OCI-LY1 (cell line): ENCODE data around the gene KCNH2.

Experiments
- H2AFZ ChIP-seq: fragments of 200-600 bp; sonication (generic), shearing (Covaris generic); 2 replicates; pipeline ENCODE4 v1.6.0; 2014; ENCODE audit warnings: antibody characterized with exemption, mild to moderate bottlenecking, low read length
- H3F3A ChIP-seq: fragments of 200-600 bp; sonication (generic), shearing (Covaris generic); 2 replicates; pipeline ENCODE4 v1.6.0; 2014; ENCODE audit warnings: mild to moderate bottlenecking, antibody characterized with exemption, low read length, moderate library complexity; ENCODE audit not compliant: insufficient read depth
- H3K27ac ChIP-seq: fragments of 200-600 bp; sonication (generic); 2 replicates; pipeline ENCODE4 v1.5.1; 2014; ENCODE audit warnings: low read length, mixed run types, mild to moderate bottlenecking, low read depth; ENCODE audit not compliant: poor library complexity, severe bottlenecking
- H3K27me3 ChIP-seq: fragments of 200-600 bp; sonication (generic); 2 replicates; pipeline ENCODE4 v1.6.0; 2014; ENCODE audit warnings: antibody characterized with exemption, mild to moderate bottlenecking, low read length, moderate library complexity; ENCODE audit not compliant: insufficient read depth
- H3K36me3 ChIP-seq: fragments of 200-600 bp; sonication (generic); 2 replicates; pipeline ENCODE4 v1.6.1; 2014; ENCODE audit warnings: mild to moderate bottlenecking, antibody characterized with exemption, low read length, moderate library complexity, mixed read lengths; ENCODE audit not compliant: insufficient read depth
- H3K4me1 ChIP-seq: fragments of 200-600 bp; sonication (generic); 2 replicates; pipeline ENCODE4 v1.5.1; 2014; ENCODE audit warnings: mild to moderate bottlenecking, low read length, moderate library complexity; ENCODE audit not compliant: insufficient read depth, severe bottlenecking
- H3K4me2 ChIP-seq: fragments of 200-600 bp; sonication (generic), shearing (Covaris generic); 2 replicates; pipeline ENCODE4 v1.6.1; 2014; ENCODE audit warnings: low read length
- H3K4me3 ChIP-seq: fragments of 200-600 bp; sonication (generic); 2 replicates; pipeline ENCODE4 v1.5.1; 2014; ENCODE audit warnings: low read length, low read depth, mild to moderate bottlenecking, mixed read lengths; ENCODE audit not compliant: poor library complexity, severe bottlenecking
- H3K79me2 ChIP-seq: fragments of 200-600 bp; shearing (Covaris generic); 2 replicates; pipeline ENCODE4 v1.6.1; 2016; ENCODE audit warnings: mixed run types, low read length, mixed read lengths; ENCODE audit not compliant: insufficient read depth
- H3K9ac ChIP-seq: fragments of 200-600 bp; sonication (generic), shearing (Covaris generic); 2 replicates; pipeline ENCODE4 v1.6.1; 2014; ENCODE audit warnings: mild to moderate bottlenecking, low read length, mixed read lengths
- H3K9me2 ChIP-seq: fragments of 200-600 bp; sonication (generic), shearing (Covaris generic); 2 replicates; pipeline ENCODE4 v1.6.1; 2014; ENCODE audit warnings: low read depth, mild to moderate bottlenecking, low read length, mixed read lengths
- H3K9me3 ChIP-seq: fragments of 200-600 bp; shearing (Covaris generic); 2 replicates; pipeline ENCODE4 v1.6.1; 2014; ENCODE audit warnings: low read length, mixed read lengths
- H4K20me1 ChIP-seq: fragments of 200-600 bp; sonication (generic), shearing (Covaris generic); 2 replicates; pipeline ENCODE4 v1.6.0; 2016; ENCODE audit warnings: mild to moderate bottlenecking, low read length; ENCODE audit not compliant: insufficient read depth
- EZH2 ChIP-seq: fragments of 200-600 bp; sonication (generic), shearing (Covaris generic); IDR thresholded peaks from 2 replicates; pipeline ENCODE4 v1.8.0; 2017; ENCODE audit warnings: borderline replicate concordance, mixed run types, mild to moderate bottlenecking, antibody characterized with exemption, low read length, moderate library complexity, mixed read lengths
- TF ChIP-seq, protein P1 (sequence below): fragments of 200-600 bp; sonication (generic), shearing (Covaris generic); IDR thresholded peaks from 2 replicates; pipeline ENCODE4 v1.5.1; 2017; ENCODE audit warnings: mild to moderate bottlenecking, antibody characterized with exemption, low read length, moderate library complexity, mixed read lengths

Gene KCNH2

DNA sequence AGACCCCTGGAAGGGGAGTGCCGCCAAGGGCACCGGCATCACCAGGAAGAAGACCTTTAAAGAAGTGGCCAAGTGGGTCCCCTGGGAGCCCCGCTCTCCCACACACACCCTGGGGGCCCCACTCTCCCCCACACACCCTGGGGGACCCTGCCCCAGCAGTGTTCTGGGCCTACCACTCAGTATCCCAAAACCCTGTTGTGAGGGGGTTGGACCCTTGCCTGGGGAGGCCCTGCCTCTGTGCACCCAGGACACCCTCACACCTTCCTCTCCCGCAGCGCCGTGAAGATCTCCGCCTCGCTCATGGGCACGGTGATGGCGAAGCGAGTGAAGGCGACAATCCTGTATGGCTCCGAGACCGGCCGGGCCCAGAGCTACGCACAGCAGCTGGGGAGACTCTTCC lies 23.4 kb upstream of the KCNH2 start:
- H3K4me3 ChIP-seq: no peak overlapping the region

DNA sequence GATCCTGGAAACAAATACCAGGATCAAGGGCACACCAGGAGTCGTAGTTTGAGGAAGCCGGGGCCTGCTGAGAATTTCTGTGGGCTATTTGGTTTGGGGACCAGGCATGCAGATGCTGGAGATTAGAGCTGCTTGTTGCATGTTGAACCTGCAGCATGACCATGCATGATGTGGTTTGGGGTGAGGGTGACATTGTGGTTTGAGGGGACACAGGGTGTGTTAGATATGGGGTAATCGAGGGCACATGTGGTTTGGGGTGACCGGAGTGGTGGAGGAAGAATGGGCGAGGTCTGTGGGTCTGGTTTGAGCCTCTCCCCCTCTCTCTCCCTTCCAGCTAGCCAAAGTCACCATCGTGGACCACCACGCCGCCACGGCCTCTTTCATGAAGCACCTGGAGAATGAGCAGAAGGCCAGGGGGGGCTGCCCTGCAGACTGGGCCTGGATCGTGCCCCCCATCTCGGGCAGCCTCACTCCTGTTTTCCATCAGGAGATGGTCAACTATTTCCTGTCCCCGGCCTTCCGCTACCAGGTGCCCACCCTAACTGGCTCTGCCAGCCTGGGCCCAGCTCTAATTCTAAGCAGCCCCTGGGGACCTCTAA lies 22.9 kb upstream of the KCNH2 start:
- H3K36me3 ChIP-seq: no peaks in the 10 kb centered on the region
- no peaks in the 10 kb centered on the region for H3K4me1 ChIP-seq
- H3K27me3 ChIP-seq: no peaks in the 10 kb centered on the region; the same call in 1 of the 2 replicates
- H2AFZ ChIP-seq: no peak overlapping the region
- H3K9me3 ChIP-seq: no peaks in the 10 kb centered on the region
- H4K20me1 ChIP-seq: no peaks in the 10 kb centered on the region
- TF ChIP-seq, protein P1, sequence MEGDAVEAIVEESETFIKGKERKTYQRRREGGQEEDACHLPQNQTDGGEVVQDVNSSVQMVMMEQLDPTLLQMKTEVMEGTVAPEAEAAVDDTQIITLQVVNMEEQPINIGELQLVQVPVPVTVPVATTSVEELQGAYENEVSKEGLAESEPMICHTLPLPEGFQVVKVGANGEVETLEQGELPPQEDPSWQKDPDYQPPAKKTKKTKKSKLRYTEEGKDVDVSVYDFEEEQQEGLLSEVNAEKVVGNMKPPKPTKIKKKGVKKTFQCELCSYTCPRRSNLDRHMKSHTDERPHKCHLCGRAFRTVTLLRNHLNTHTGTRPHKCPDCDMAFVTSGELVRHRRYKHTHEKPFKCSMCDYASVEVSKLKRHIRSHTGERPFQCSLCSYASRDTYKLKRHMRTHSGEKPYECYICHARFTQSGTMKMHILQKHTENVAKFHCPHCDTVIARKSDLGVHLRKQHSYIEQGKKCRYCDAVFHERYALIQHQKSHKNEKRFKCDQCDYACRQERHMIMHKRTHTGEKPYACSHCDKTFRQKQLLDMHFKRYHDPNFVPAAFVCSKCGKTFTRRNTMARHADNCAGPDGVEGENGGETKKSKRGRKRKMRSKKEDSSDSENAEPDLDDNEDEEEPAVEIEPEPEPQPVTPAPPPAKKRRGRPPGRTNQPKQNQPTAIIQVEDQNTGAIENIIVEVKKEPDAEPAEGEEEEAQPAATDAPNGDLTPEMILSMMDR: no peak
- no peak for TF ChIP-seq EZH2
- H3K4me3 ChIP-seq: no peak overlapping the region
- no peak overlapping the region for H3K27ac ChIP-seq
- no peaks in the 10 kb centered on the region for H3F3A ChIP-seq
- no peak overlapping the region for H3K4me2 ChIP-seq
- H3K9me2 ChIP-seq: no peaks in the 10 kb centered on the region
- no peak overlapping the region for H3K9ac ChIP-seq
- no peaks in the 10 kb centered on the region for H3K79me2 ChIP-seq

More for the DNA sequence above, 23.4 kb upstream of the KCNH2 start:
- no peak overlapping the region for H3K9ac ChIP-seq
- no peaks in the 10 kb centered on the region for H4K20me1 ChIP-seq
- no peaks in the 10 kb centered on the region for H3K9me3 ChIP-seq
- no peaks in the 10 kb centered on the region for H3K79me2 ChIP-seq
- no peaks in the 10 kb centered on the region for H3K9me2 ChIP-seq
- TF ChIP-seq, protein P1: no peak
- TF ChIP-seq EZH2: no peak
- H3K27me3 ChIP-seq: no peaks in the 10 kb centered on the region; the same call in 1 of the 2 replicates
- no peaks in the 10 kb centered on the region for H3K4me1 ChIP-seq
- no peak overlapping the region for H3K4me2 ChIP-seq
- H3K36me3 ChIP-seq: no peaks in the 10 kb centered on the region
- no peak overlapping the region for H2AFZ ChIP-seq
- no peak overlapping the region for H3K27ac ChIP-seq
- H3F3A ChIP-seq: no peaks in the 10 kb centered on the region

DNA sequence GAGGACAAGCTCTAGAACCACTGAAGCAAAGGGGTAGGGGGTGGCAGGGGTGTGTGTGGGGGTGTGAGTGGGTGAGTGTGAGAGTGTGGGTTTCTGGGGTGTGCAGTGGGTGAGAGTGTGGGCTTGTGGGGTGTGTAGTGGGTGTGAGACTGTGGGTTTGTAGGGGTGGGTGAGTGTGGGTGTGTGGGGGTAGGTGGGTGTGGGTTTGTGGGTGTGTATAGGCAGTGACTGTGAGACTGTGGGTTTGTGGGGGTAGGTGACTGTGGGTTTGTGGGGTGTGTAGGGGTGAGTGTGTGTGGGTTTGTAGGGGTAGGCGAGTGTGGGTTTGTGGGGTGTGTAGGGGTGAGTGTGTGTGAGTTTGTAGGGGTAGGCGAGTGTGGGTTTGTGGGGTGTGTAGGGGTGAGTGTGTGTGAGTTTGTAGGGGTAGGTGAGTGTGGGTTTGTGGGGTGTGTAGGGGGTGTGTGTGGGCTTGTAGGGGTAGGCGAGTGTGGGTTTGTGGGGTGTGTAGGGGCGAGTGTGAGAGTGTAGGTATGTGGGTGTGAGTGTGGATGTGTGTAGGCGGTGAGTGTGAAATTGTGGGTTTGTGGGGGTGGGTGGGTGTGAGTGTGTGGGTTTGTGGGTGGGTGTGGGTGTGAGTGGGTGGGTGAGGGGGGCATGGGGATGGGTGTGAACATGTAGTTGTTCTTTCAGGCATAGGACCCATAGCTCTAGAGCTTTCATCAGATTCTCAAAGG lies 21.5 kb upstream of the KCNH2 start:
- H3K4me2 ChIP-seq: no peak overlapping the region
- H3K4me1 ChIP-seq: peaks cover 3% of the 10 kb centered on the region
- H3K36me3 ChIP-seq: no peaks in the 10 kb centered on the region
- no peaks in the 10 kb centered on the region for H3F3A ChIP-seq
- H4K20me1 ChIP-seq: no peaks in the 10 kb centered on the region
- no peaks in the 10 kb centered on the region for H3K9me2 ChIP-seq
- H3K4me3 ChIP-seq: no peak overlapping the region
- TF ChIP-seq, protein P1: no peak
- no peak for TF ChIP-seq EZH2
- no peaks in the 10 kb centered on the region for H3K9me3 ChIP-seq
- no peak overlapping the region for H3K27ac ChIP-seq
- H2AFZ ChIP-seq: no peak overlapping the region
- H3K27me3 ChIP-seq: no peaks in the 10 kb centered on the region; the same call in 1 of the 2 replicates
- H3K79me2 ChIP-seq: no peaks in the 10 kb centered on the region
- H3K9ac ChIP-seq: no peak overlapping the region
